Tibial artery (tissue), 4 donors: ENCODE data around the gene PGR.
"Not testable (repeated sequence)": the region's sequence is repeated elsewhere in the genome, so short reads cannot be mapped to it uniquely, and the experiment has no call there.

Experiments used
- DNase-seq, 2 donors: peaks; one replicate each; pipeline ENCODE4 v3.0.0-alpha.2; 2019
- H3K27ac ChIP-seq, 2 donors: fragments of 200-600 bp; sonication (generic) in 1 of 2; 1 replicate in 1 of 2; 2 replicates in 1 of 2; pipeline ENCODE4 v1.5.1; 2018 to 2019; ENCODE audit warnings: mild to moderate bottlenecking in 1 of 2
- H3K27me3 ChIP-seq, 2 donors: fragments of 200-600 bp; sonication (generic) in 1 of 2; one replicate each; pipeline versions ENCODE4 v1.5.1 to v1.6.0; 2016 to 2019
- H3K36me3 ChIP-seq, 3 donors: fragments of 200-600 bp; sonication (generic) in 2 of 3; one replicate each; pipeline ENCODE4 v1.5.1; 2016 to 2019; ENCODE audit warnings: mild to moderate bottlenecking in 2 of 3
- H3K4me1 ChIP-seq, 4 donors: fragments of 200-600 bp; sonication (generic) in 2 of 4; 1 replicate in 3 of 4; 2 replicates in 1 of 4; pipeline ENCODE4 v1.5.1; 2016 to 2019
- H3K4me3 ChIP-seq, 2 donors: fragments of 200-600 bp; sonication (generic) in 1 of 2; 1 replicate in 1 of 2; 2 replicates in 1 of 2; pipeline ENCODE4 v1.5.1; 2018 to 2019; ENCODE audit warnings: mild to moderate bottlenecking in 2 of 2
- H3K9me3 ChIP-seq, 3 donors: fragments of 200-600 bp; sonication (generic) in 1 of 3; one replicate each; pipeline ENCODE4 v1.5.1; 2016 to 2019
- CTCF ChIP-seq, 2 experiments: fragments of 200-600 bp in 1 of 2; fragments of 450-650 bp in 1 of 2; IDR thresholded peaks; one replicate each; pipeline ENCODE4 v1.5.1; 2017 to 2019; ENCODE audit warnings: antibody characterized with exemption in 2 of 2, mild to moderate bottlenecking in 1 of 2, moderate library complexity in 1 of 2
- intact Hi-C: fragments of 100-400 bp; cut with DNase I; formaldehyde crosslinking; loops from one replicate; pipeline ENCODE4 v1.15.0; 2023; ENCODE audit warnings: low total_unique reads

Gene PGR

GRCh38 chr11:101030015-101030414 is 99.6 kb downstream of the PGR start:
- Histone ChIP-seq H3K9me3 (no peaks in the 10 kb centered on the region), H3K36me3 (peaks cover 0 to 2% (median 0%) of the 10 kb centered on the region in 3 donors), H3K27ac (no peak overlapping the region), H3K4me1 (peaks cover 0 to 20% (median 6%) of the 10 kb centered on the region in 4 donors), H3K27me3 (no peaks in the 10 kb centered on the region), H3K4me3 (no peak overlapping the region)
- no peak for DNase-seq
- intact Hi-C loops, result no loop called here
- TF ChIP-seq CTCF (IDR thresholded peaks at IDR 0.05), result no peak

GRCh38 chr11:101028644-101029043 is 101.0 kb downstream of the PGR start:
- DNase-seq, result no peak
- Histone ChIP-seq H3K27ac (no peak overlapping the region), H3K36me3 (peaks cover 0 to 2% (median 0%) of the 10 kb centered on the region in 3 donors), H3K4me1 (peaks cover 0 to 7% (median under 1%) of the 10 kb centered on the region in 4 donors), H3K9me3 (no peaks in the 10 kb centered on the region), H3K27me3 (no peaks in the 10 kb centered on the region), H3K4me3 (no peak overlapping the region)
- TF ChIP-seq CTCF (IDR thresholded peaks at IDR 0.05), result no peak
- intact Hi-C loops, result no loop called here

GRCh38 chr11:101022256-101022655 is 107.4 kb downstream of the PGR start:
- no peak for TF ChIP-seq CTCF (IDR thresholded peaks at IDR 0.05)
- intact Hi-C loops, result no loop called here
- Histone ChIP-seq H3K27ac (no peak overlapping the region), H3K4me1 (peaks cover 0 to under 1% (median 0%) of the 10 kb centered on the region in 4 donors), H3K36me3 (no peaks in the 10 kb centered on the region), H3K9me3 (no peaks in the 10 kb centered on the region), H3K27me3 (no peaks in the 10 kb centered on the region), H3K4me3 (no peak overlapping the region)
- no peak for DNase-seq

GRCh38 chr11:101019870-101020269 is 109.7 kb downstream of the PGR start:
- intact Hi-C loops, result no loop called here
- DNase-seq, result no peak
- Histone ChIP-seq H3K4me3 (no peak overlapping the region), H3K27me3 (no peaks in the 10 kb centered on the region), H3K27ac (no peak overlapping the region), H3K9me3 (no peaks in the 10 kb centered on the region), H3K4me1 (peaks cover 0 to 4% (median 0%) of the 10 kb centered on the region in 4 donors), H3K36me3 (no peaks in the 10 kb centered on the region)
- TF ChIP-seq CTCF (IDR thresholded peaks at IDR 0.05), result no peak

GRCh38 chr11:101014600-101015285 is 114.9 kb downstream of the PGR start:
- Histone ChIP-seq H3K4me1 (peaks cover 0 to 4% (median 0%) of the 10 kb centered on the region in 4 donors), H3K27ac (no peak overlapping the region), H3K9me3 (no peaks in the 10 kb centered on the region), H3K36me3 (no peaks in the 10 kb centered on the region), H3K27me3 (no peaks in the 10 kb centered on the region), H3K4me3 (no peak overlapping the region)
- TF ChIP-seq CTCF (IDR thresholded peaks at IDR 0.05), result no peak
- DNase-seq, result no peak
- intact Hi-C loops, result no loop called here

- DNase-seq, H3K4me3 ChIP-seq, H3K9me3 ChIP-seq, intact Hi-C loops, H3K27ac ChIP-seq, H3K27me3 ChIP-seq, H3K36me3 ChIP-seq, H3K4me1 ChIP-seq: not testable (repeated sequence)
Measured at GRCh38 chr11:101013702-101014101, 115.9 kb downstream of the PGR start.
